H1 (cell line): ENCODE measurements around the gene PAQR8. TPM values are rescaled to one million over a fixed set of nuclear protein-coding genes. Genes with fewer than 3 reads are reported as not detected.

Experiments
- CTCF ChIA-PET: fragments of 300-600 bp; sonication (Branson Sonifier 250); formaldehyde crosslinking; loops from one replicate; lab custom pipeline; 2021; ENCODE audit not compliant: partially characterized antibody; lab: Charles Lee
- POLR2A ChIA-PET: fragments of 300-600 bp; sonication (Branson Sonifier 250); formaldehyde crosslinking; loops from one replicate; lab custom pipeline; 2021; ENCODE audit warnings: inconsistent platforms; ENCODE audit not compliant: partially characterized antibody; lab: Charles Lee
- DNase-seq, 2 experiments: peaks; one replicate each; pipeline versions ENCODE4 v3.0.0 to v3.0.0-alpha.2; 2010 to 2022; ENCODE audit warnings: low spot score in 2 of 2, low read depth in 1 of 2, mixed read lengths in 1 of 2
- FAIRE-seq: peaks from 2 replicates; lab custom pipeline; 2011; peaks lifted over from hg19 to GRCh38; lab: Jason Lieb, UNC
- H2AFZ ChIP-seq: 2 replicates; pipeline ENCODE4 v1.8.1; 2012; ENCODE audit warnings: low read length, inconsistent platforms
- H2AK5ac ChIP-seq: 2 replicates; pipeline ENCODE4 v1.6.1; 2013; ENCODE audit warnings: low read depth, low read length
- H2BK120ac ChIP-seq: replicated peaks from 2 replicates; pipeline ENCODE3; 2013; ENCODE audit warnings: low read depth, low read length, inconsistent platforms
- H2BK12ac ChIP-seq: 2 replicates; pipeline ENCODE4 v1.6.1; 2013; ENCODE audit warnings: low read depth, low read length
- H2BK15ac ChIP-seq: 2 replicates; pipeline ENCODE4 v1.6.1; 2013; ENCODE audit warnings: low read length
- H2BK20ac ChIP-seq: 2 replicates; pipeline ENCODE4 v1.6.1; 2013; ENCODE audit warnings: low read length
- H2BK5ac ChIP-seq: 2 replicates; pipeline ENCODE4 v1.6.1; 2013; ENCODE audit warnings: low read depth, low read length
- H3K14ac ChIP-seq: 2 replicates; pipeline ENCODE4 v1.6.1; 2013; ENCODE audit warnings: inconsistent platforms; ENCODE audit not compliant: insufficient read length
- H3K18ac ChIP-seq: 2 replicates; pipeline ENCODE4 v1.6.1; 2013; ENCODE audit warnings: low read length; ENCODE audit errors: extremely low read depth
- H3K23ac ChIP-seq: 2 replicates; pipeline ENCODE4 v1.6.1; 2013; ENCODE audit warnings: inconsistent platforms; ENCODE audit not compliant: insufficient read length
- H3K23me2 ChIP-seq: 2 replicates; pipeline ENCODE4 v1.6.1; 2013; ENCODE audit warnings: low read depth, low read length
- H3K27ac ChIP-seq: 2 replicates; pipeline ENCODE4 v1.6.1; 2011; ENCODE audit warnings: low read depth, low read length, inconsistent platforms
- H3K27me3 ChIP-seq, 4 experiments: replicated peaks in 1 of 4; 1 replicate in 1 of 4; 2 replicates in 3 of 4; pipeline versions ENCODE4 v1.6.1 to v1.8.1; 2011 to 2013; ENCODE audit warnings: low read length in 3 of 4, mild to moderate bottlenecking in 3 of 4, inconsistent platforms in 2 of 4, mixed read lengths in 2 of 4, moderate library complexity in 1 of 4; ENCODE audit not compliant: control insufficient read depth in 3 of 4, insufficient read depth in 3 of 4; ENCODE audit errors: extremely low read depth in 1 of 4
- H3K36me3 ChIP-seq, 4 experiments: 2 replicates each; pipeline versions ENCODE4 v1.6.1 to v1.8.1; 2011 to 2013; ENCODE audit warnings: mild to moderate bottlenecking in 4 of 4, low read length in 3 of 4, moderate library complexity in 2 of 4, control low read depth in 1 of 4, inconsistent platforms in 1 of 4; ENCODE audit not compliant: insufficient read depth in 4 of 4, control insufficient read depth in 2 of 4
- H3K4ac ChIP-seq: replicated peaks from 2 replicates; pipeline ENCODE3; 2013; ENCODE audit warnings: low read length, low read depth, mixed read lengths, inconsistent platforms; ENCODE audit not compliant: insufficient read length
- H3K4me1 ChIP-seq, 4 experiments: replicated peaks in 1 of 4; 1 replicate in 1 of 4; 2 replicates in 3 of 4; pipeline versions ENCODE4 v1.6.1 to v1.8.1; 2011 to 2013; ENCODE audit warnings: low read length in 3 of 4, inconsistent platforms in 2 of 4, mixed read lengths in 1 of 4; ENCODE audit not compliant: insufficient read depth in 4 of 4, control insufficient read depth in 3 of 4
- H3K4me2 ChIP-seq, 2 experiments: 2 replicates each; pipeline versions ENCODE4 v1.6.1 to v1.8.1; 2011 to 2013; ENCODE audit warnings: low read depth in 2 of 2, low read length in 2 of 2, control low read depth in 1 of 2, inconsistent platforms in 1 of 2, mild to moderate bottlenecking in 1 of 2; ENCODE audit not compliant: insufficient read depth in 1 of 2
- H3K4me3 ChIP-seq, 4 experiments: fragments of 200-600, 300-600 bp in 1 of 4; sonication (generic), shearing (Covaris generic), sonication (Bioruptor Twin) in 1 of 4; 2 replicates each; pipeline versions ENCODE4 v1.5.1 to v1.8.1; 2011 to 2016; ENCODE audit warnings: low read length in 4 of 4, low read depth in 3 of 4, control low read depth in 2 of 4, inconsistent platforms in 2 of 4, mild to moderate bottlenecking in 2 of 4, mixed read lengths in 1 of 4, moderate library complexity in 1 of 4; ENCODE audit not compliant: insufficient read depth in 2 of 4; ENCODE audit errors: extremely low read depth in 1 of 4
- H3K56ac ChIP-seq: replicated peaks from 2 replicates; pipeline ENCODE3; 2013; ENCODE audit warnings: low read depth, mild to moderate bottlenecking, mixed read lengths, low read length, inconsistent platforms; ENCODE audit not compliant: insufficient read length
- H3K79me1 ChIP-seq: 2 replicates; pipeline ENCODE4 v1.6.1; 2013; ENCODE audit warnings: low read depth, low read length, control low read depth
- H3K79me2 ChIP-seq, 2 experiments: 2 replicates each; pipeline versions ENCODE4 v1.6.1 to v1.8.1; 2012 to 2013; ENCODE audit warnings: low read length in 2 of 2, mild to moderate bottlenecking in 2 of 2, inconsistent platforms in 1 of 2; ENCODE audit not compliant: insufficient read depth in 2 of 2, control insufficient read depth in 1 of 2
- H3K9ac ChIP-seq, 4 experiments: replicated peaks in 1 of 4; 1 replicate in 1 of 4; 2 replicates in 3 of 4; pipeline versions ENCODE4 v1.6.1 to v1.8.1; 2011 to 2013; ENCODE audit warnings: low read depth in 3 of 4, low read length in 3 of 4, control low read depth in 2 of 4, mild to moderate bottlenecking in 2 of 4, moderate library complexity in 2 of 4, inconsistent platforms in 1 of 4; ENCODE audit errors: extremely low read depth in 1 of 4
- H3K9me3 ChIP-seq, 2 experiments: 2 replicates each; pipeline versions ENCODE4 v1.6.1 to v1.8.1; 2012 to 2013; ENCODE audit warnings: mild to moderate bottlenecking in 2 of 2, moderate library complexity in 2 of 2, control low read depth in 1 of 2, inconsistent platforms in 1 of 2, low read depth in 1 of 2, low read length in 1 of 2, mixed read lengths in 1 of 2; ENCODE audit not compliant: insufficient read depth in 2 of 2
- H4K20me1 ChIP-seq, 2 experiments: replicated peaks in 1 of 2; 2 replicates each; pipeline versions ENCODE3 to v1.8.1; 2011 to 2013; ENCODE audit warnings: inconsistent platforms in 2 of 2, low read length in 2 of 2, mild to moderate bottlenecking in 1 of 2; ENCODE audit not compliant: insufficient read depth in 2 of 2, control insufficient read depth in 1 of 2
- H4K5ac ChIP-seq: 2 replicates; pipeline ENCODE4 v1.6.1; 2013; ENCODE audit warnings: low read length, low read depth, mixed read lengths, inconsistent platforms; ENCODE audit not compliant: insufficient read length
- H4K8ac ChIP-seq: 2 replicates; pipeline ENCODE4 v1.8.0; 2013; ENCODE audit warnings: mild to moderate bottlenecking, moderate library complexity, low read length, inconsistent platforms; ENCODE audit not compliant: insufficient read depth; ENCODE audit errors: extremely low read depth
- H4K91ac ChIP-seq: replicated peaks from 2 replicates; pipeline ENCODE3; 2013; ENCODE audit warnings: low read length, mixed read lengths, inconsistent platforms; ENCODE audit not compliant: insufficient read length
- CBX8 ChIP-seq: fragments of 300-800, 300-1000 bp; sonication (generic); IDR thresholded peaks from 2 replicates; pipeline ENCODE4 v1.7.1; 2016; ENCODE audit warnings: low read depth, low read length, borderline replicate concordance
- CEBPB ChIP-seq: IDR thresholded peaks from 2 replicates; pipeline ENCODE4 v1.6.1; 2012; ENCODE audit warnings: low read depth, low read length
- CTCF ChIP-seq, 3 experiments: IDR thresholded peaks; 1 replicate in 2 of 3; 2 replicates in 1 of 3; pipeline versions ENCODE4 v1.5.1 to v1.6.1; 2011; ENCODE audit warnings: low read length in 3 of 3, mild to moderate bottlenecking in 3 of 3, inconsistent platforms in 2 of 3, low read depth in 1 of 3, moderate library complexity in 1 of 3; ENCODE audit not compliant: insufficient read depth in 1 of 3; ENCODE audit errors: control extremely low read depth in 1 of 3
- FOSL1 ChIP-seq: IDR thresholded peaks from 2 replicates; pipeline ENCODE4 v1.6.1; 2011; ENCODE audit warnings: mild to moderate bottlenecking, low read depth, low read length, moderate library complexity; ENCODE audit not compliant: insufficient read depth
- JUND ChIP-seq: IDR thresholded peaks from 2 replicates; pipeline ENCODE4 v1.6.1; 2011; ENCODE audit warnings: mild to moderate bottlenecking, improper control_type of control experiment, low read length
- PHF8 ChIP-seq: fragments of 200-600 bp; sonication (generic); conservative IDR thresholded peaks from 2 replicates; pipeline ENCODE4 v1.7.1; 2012; ENCODE audit warnings: low read depth, mild to moderate bottlenecking, inconsistent platforms, low read length, moderate library complexity
- SP2 ChIP-seq: IDR thresholded peaks from 2 replicates; pipeline ENCODE4 v1.6.1; 2012; ENCODE audit warnings: mild to moderate bottlenecking, low read length, inconsistent platforms
- TAF7 ChIP-seq: optimal IDR thresholded peaks from 2 replicates; pipeline ENCODE3; 2011; ENCODE audit warnings: low read depth, mild to moderate bottlenecking, inconsistent platforms, low read length, moderate library complexity, borderline replicate concordance
- TCF12 ChIP-seq: IDR thresholded peaks from 2 replicates; pipeline ENCODE4 v1.6.1; 2011; ENCODE audit warnings: low read depth, mild to moderate bottlenecking, low read length
- TEAD4 ChIP-seq: IDR thresholded peaks from 2 replicates; pipeline ENCODE4 v1.6.1; 2012; ENCODE audit warnings: low read depth, low read length, inconsistent platforms, mixed read lengths
- WGBS, 2 experiments: shearing (Covaris generic) in 1 of 2; methylation state at CpG; one replicate each; pipeline versions ENCODE4 v1.1.6 to v1.1.7; 2013 to 2015; ENCODE audit warnings: low lambda C conversion rate in 2 of 2, mixed read lengths in 2 of 2, inconsistent platforms in 1 of 2, low coverage in 1 of 2, missing lambda C conversion rate in 1 of 2; ENCODE audit not compliant: insufficient replicate concordance in 2 of 2, insufficient coverage in 1 of 2, insufficient read length in 1 of 2; ENCODE audit errors: extremely low coverage in 1 of 2, missing lambda C conversion rate in 1 of 2; 5-methylcytosine and 5-hydroxymethylcytosine counted together
- polyA plus RNA-seq, 7 experiments: library from polyadenylated mRNA; depleted of rRNA in 3 of 7; stranded (reverse) in 5 of 7; unstranded in 2 of 7; fragments of >200 nt in 5 of 7; fragments of 200-250 nt in 2 of 7; gene quantifications; 1 replicate in 5 of 7; 2 replicates in 1 of 7; 4 replicates in 1 of 7; pipeline versions ENCODE4 v1.2.1 to v1.2.3, GENCODE V29; 2011 to 2013; ENCODE audit warnings: missing spikeins in 2 of 7, mixed read lengths in 2 of 7
- total RNA-seq: library from RNA; stranded (reverse); fragmentation: NEBNext Ultra II Directional; extraction: Animal tissue kit (Norgen Biotek cat#: 25700); gene quantifications from 2 replicates; pipeline ENCODE4 v1.2.1, GENCODE V29; 2021

The PAQR8 gene
- total and polyA plus RNA-seq, 2 of the 8 experiments (the other 6 are each of a cell fraction or from before 2014, with no cell fraction given): 7.6 to 9.6 TPM

GRCh38 chr6:52416629-52417151, 54.7 kb downstream of the PAQR8 start:
- no peak overlapping the region for H3K4me2 ChIP-seq
- no peak overlapping the region for H3K56ac ChIP-seq
- no peak overlapping the region for H3K27ac ChIP-seq
- H4K5ac ChIP-seq: no peak overlapping the region
- no peaks in the 10 kb centered on the region for H3K36me3 ChIP-seq
- H3K4ac ChIP-seq: no peak overlapping the region
- H2BK12ac ChIP-seq: no peak overlapping the region
- no peak overlapping the region for H3K4me3 ChIP-seq
- H3K79me1 ChIP-seq: no peaks in the 10 kb centered on the region
- POLR2A ChIA-PET: interaction anchor here (0.6 to 4.4 kb wide), 3 partner anchors 66 to 246 kb away, joined by 3 to 22 read pairs (median 3); partner anchors contain the start of gene MCM3
- WGBS, 2 experiments: 6% methylated on average over 1 of the region's 1 CpG; no CpG with 5 or more reads in 1 of the 2 experiments
- H3K14ac ChIP-seq: no peak overlapping the region
- H3K9ac ChIP-seq: no peak overlapping the region
- H2AFZ ChIP-seq: no peak overlapping the region
- no peak overlapping the region for H2AK5ac ChIP-seq
- no peak overlapping the region for H2BK120ac ChIP-seq
- no peaks in the 10 kb centered on the region for H4K20me1 ChIP-seq
- CTCF ChIA-PET: interaction anchor here (0.6 to 6.1 kb wide), 35 partner anchors 9 to 277 kb away, joined by 3 to 86 read pairs (median 5); partner anchors contain the start of genes TMEM14A and TRAM2
- H4K8ac ChIP-seq: no peak overlapping the region
- H2BK15ac ChIP-seq: no peak overlapping the region
- DNase-seq (no peak), FAIRE-seq (no peak)
- no peaks in the 10 kb centered on the region for H3K79me2 ChIP-seq
- no peak overlapping the region for H2BK20ac ChIP-seq
- no peak overlapping the region for H2BK5ac ChIP-seq
- H3K18ac ChIP-seq: no peak overlapping the region
- peaks cover 0 to 4% (median 0%) of the 10 kb centered on the region in 4 experiments; a peak in 1 of 7 replicates for H3K4me1 ChIP-seq
- no peak overlapping the region for H4K91ac ChIP-seq
- no peak overlapping the region for H3K23ac ChIP-seq
- H3K27me3 ChIP-seq: no peaks in the 10 kb centered on the region
- peaks cover 12% of the 10 kb centered on the region for H3K23me2 ChIP-seq
- H3K9me3 ChIP-seq: no peaks in the 10 kb centered on the region
- TF ChIP-seq PHF8 (no peak), JUND (no peak), SP2 (no peak), FOSL1 (no peak), CEBPB (no peak), CBX8 (no peak), TCF12 (no peak), CTCF (IDR thresholded peaks at IDR 0.05; ENCODE audit: control extremely low read depth in 1 of 3, insufficient read depth in 1 of 3, low read depth in 1 of 3, low read length in 3 of 3) (peak in 2 of 3 experiments; percentile 75 to 79; a peak in 3 of 4 replicates), TEAD4 (0 out of 2 replicates have a peak, but pooled peaks have one; percentile 31), TAF7 (no peak)
